Dermis microvascular lymphatic vessel endothelial cell (primary cell): ENCODE results near the gene PKP3. TPM values are rescaled to one million over a fixed set of nuclear protein-coding genes. Genes with fewer than 3 reads are reported as not detected.
"Not testable (repeated sequence)": the region's sequence is repeated elsewhere in the genome, so short reads cannot be mapped to it uniquely, and the experiment has no call there.

Experiments
- DNase-seq, 2 donors: peaks; one replicate each; pipeline versions ENCODE4 v3.0.0 to v3.0.0-alpha.2; 2010; ENCODE audit warnings: low read depth in 2 of 2
- total RNA-seq: library from RNA; depleted of rRNA; stranded (reverse); fragments of >200 nt; gene quantifications from 2 replicates; pipeline ENCODE4 v1.2.1, GENCODE V29; 2014

The PKP3 gene
- total RNA-seq, 1 donor from 2014 or later, result 0.39 TPM

- DNase-seq, result no peak
Observed at GRCh38 chr11:393219-394033, 583 bp upstream of the PKP3 start.

GRCh38 chr11:394858-395655 lies 1.0 kb downstream of the PKP3 start:
- DNase-seq, result no peak

GRCh38 chr11:395866-396265 lies 1.9 kb downstream of the PKP3 start:
- no peak for DNase-seq

- DNase-seq, result peak in 1 of 2 donors; percentile 32
Observed at GRCh38 chr11:396511-396947, 2.5 kb downstream of the PKP3 start.

- peak; percentile 16 to 67 for DNase-seq
Observed at GRCh38 chr11:396948-397548, 3.0 kb downstream of the PKP3 start.

DNA sequence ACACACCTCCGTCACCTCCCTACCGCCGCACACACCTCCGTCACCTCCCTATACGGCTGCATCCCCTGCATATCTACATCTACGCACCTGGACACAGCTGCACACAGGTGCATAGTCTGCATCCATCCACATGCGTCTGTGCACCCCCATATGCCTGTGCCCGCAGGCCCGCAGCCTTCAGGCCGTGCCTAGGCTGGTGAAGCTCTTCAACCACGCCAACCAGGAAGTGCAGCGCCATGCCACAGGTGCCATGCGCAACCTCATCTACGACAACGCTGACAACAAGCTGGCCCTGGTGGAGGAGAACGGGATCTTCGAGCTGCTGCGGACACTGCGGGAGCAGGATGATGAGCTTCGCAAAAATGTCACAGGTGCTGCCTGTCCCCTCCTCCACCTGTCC lies 4.8 kb downstream of the PKP3 start:
- DNase-seq, result no peak

DNA sequence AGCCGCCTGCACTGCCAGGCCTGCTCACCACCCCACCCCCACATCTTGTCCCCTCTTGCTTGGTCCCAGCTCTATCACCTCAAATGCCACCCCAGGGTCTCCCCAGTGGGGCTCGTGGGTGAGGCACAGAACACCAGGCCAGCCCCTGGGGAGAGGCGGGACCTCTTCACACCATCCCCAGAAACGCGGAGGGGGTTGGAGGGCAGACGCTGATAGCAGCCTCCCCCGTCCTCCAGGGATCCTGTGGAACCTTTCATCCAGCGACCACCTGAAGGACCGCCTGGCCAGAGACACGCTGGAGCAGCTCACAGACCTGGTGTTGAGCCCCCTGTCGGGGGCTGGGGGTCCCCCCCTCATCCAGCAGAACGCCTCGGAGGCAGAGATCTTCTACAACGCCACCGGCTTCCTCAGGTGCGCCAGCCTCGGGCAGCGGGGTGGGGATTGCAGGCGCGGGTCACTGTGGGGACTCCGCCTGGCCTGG lies 5.8 kb downstream of the PKP3 start:
- no peak for DNase-seq

DNA sequence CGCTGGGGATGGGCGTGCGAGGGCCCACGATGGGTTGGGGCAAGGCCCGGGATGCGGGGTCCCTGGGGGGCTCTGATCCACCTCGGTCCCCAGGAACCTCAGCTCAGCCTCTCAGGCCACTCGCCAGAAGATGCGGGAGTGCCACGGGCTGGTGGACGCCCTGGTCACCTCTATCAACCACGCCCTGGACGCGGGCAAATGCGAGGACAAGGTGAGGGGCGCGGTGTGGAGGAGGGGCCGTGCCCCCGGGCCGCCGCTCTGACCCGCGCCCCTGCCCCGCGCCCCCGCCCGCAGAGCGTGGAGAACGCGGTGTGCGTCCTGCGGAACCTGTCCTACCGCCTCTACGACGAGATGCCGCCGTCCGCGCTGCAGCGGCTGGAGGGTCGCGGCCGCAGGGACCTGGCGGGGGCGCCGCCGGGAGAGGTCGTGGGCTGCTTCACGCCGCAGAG lies 6.3 kb downstream of the PKP3 start:
- DNase-seq, result no peak

- not testable (repeated sequence) for DNase-seq
Observed at GRCh38 chr11:401196-401595, 7.2 kb downstream of the PKP3 start.

DNA sequence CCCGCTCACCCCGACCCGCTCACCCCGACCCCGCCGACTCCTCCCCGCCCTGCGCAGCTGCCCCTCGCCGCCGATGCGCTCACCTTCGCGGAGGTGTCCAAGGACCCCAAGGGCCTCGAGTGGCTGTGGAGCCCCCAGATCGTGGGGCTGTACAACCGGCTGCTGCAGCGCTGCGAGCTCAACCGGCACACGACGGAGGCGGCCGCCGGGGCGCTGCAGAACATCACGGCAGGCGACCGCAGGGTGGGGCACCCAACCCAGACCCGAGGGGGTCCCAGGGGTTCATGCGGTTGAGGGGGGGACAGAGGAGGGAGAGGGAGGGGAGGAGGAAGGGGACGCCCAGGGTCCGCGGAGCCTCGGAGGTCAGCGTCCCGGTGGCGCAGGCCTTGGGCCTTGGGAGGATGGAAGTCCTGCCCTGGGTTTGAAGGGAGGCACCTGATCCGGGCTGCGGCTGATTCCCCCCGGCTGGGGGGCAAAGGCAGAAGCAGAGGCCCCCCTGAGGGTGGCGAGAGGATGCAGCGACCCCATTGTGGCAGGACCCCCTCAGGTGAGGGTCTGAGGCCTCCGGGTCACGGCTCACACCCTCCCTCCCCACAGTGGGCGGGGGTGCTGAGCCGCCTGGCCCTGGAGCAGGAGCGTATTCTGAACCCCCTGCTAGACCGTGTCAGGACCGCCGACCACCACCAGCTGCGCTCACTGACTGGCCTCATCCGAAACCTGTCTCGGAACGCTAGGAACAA lies 9.2 kb downstream of the PKP3 start:
- DNase-seq, result no peak

DNA sequence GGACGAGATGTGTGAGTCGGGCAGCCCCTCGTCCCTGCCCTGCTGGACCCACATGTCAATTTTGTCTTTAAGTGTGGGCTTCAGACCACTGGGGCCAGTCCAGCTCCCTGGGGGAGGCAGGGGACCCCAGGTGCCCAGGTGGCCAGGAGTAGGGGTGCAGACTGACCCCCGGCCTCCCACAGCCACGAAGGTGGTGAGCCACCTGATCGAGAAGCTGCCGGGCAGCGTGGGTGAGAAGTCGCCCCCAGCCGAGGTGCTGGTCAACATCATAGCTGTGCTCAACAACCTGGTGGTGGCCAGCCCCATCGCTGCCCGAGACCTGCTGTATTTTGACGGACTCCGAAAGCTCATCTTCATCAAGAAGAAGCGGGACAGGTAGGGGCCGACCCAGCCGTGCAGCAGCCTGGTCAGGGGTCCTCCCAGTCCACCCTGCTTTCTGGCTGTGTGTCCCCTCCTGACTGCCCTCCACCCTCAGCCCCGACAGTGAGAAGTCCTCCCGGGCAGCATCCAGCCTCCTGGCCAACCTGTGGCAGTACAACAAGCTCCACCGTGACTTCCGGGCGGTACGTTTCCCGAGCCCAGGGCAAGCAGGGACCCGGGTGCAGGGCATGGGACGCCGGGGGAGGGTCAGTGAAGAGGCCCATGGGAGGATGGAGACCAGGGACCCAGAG lies 9.9 kb downstream of the PKP3 start:
- DNase-seq, result no peak

GRCh38 chr11:404551-405264 lies 10.7 kb downstream of the PKP3 start:
- DNase-seq, result no peak

DNA sequence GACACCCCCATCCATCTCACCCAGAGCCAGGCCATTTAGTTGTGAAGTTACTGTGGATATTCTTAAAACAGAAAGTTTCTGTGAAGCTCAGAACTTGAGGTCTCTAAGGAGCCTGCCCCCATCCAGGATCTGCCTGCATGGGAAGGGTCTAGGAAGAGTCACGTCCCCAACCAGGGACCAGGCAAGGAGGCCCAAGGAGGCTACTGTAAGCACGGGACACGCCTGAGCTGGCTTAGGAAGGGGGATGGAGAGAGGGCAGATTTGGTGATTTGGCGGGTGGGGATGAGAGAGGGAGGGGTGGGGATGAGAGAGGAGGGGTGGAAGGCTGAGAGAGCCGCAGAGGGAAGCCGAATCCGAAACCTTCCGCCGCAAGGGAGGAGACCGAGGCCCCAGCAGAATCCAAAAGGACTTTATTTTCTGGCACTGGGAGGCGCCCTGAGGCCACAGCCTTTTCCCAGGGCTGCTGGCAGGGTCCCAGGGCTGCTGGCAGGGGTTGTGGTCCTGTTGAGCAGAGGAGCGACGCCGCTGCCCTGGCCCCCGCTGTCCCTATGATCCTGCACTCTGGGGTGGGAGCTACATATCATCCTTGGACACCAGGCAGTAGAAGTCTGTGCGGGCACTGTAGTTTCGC lies 11.4 kb downstream of the PKP3 start:
- DNase-seq, result no peak

- DNase-seq, result no peak
Observed at GRCh38 chr11:405954-406795, 12.2 kb downstream of the PKP3 start.

DNA sequence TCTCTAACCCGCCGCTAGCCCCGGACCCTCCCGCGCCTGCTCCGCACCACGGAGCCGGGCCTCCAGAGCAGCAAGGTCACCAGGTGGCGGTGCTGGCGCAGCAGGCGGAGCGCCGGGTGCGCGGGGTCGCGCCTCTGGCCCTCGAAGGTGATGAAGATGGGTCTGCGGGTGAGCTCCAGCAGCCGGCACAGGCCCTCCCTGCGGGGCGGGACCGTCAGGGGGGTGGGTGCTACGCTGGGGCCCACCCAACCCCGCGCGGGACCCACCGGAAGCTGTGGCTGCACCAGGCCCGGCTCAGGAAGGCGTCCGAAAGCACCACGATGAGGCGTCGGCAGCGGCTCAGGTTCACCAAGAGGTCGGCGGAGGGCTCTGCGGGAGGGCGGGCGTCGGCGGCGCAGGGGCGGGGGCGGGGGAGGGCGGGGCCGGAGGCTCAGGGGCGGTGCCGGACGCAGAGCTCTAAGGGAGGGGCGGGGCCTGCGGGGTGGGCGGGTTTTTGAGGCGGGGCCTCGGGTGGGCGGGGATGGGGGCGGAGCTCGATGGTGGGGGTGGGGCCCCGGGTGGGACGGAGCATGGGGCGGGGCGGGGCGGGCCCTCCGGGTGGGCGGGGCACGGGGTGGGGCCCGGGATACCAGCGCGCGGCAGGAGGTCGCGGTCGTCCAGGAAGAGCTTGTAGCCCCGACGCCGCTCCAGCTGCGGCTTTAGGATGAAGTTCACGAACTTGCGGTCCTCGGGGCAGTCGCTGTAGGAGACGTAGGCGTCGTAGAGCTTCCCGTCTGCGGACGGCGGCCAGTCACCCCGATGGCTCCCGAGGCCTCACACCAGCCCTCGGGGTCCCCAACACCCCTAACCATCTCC lies 13.0 kb downstream of the PKP3 start:
- peak; percentile 33 to 71 for DNase-seq

DNA sequence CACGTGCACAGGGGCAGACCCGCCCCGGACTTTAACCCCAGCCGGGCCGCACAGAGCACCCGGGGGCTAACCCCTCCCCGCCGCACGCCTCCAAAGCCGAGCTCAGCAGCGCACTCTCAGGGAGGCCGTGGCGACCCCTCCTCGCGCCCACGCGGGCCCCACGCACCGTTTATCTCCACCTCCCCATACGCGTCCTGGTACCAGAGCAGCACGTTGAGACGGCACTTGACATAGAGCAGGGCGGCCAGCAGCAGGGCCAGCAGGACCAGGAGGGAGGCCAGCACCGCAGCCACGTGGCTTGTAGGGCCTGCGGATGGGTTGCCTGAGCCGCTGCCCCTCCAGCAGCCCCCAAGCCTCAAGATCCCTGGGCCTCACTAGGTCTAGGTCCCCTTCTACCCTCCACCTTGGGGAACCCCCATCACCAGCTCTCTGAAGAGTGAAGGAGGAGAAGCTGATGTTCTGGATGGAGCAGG lies 13.7 kb downstream of the PKP3 start:
- DNase-seq, result no peak

- no peak for DNase-seq
Observed at GRCh38 chr11:408154-409007, 14.4 kb downstream of the PKP3 start.
